Measurements from ENCODE around the gene VWF.

The VWF gene

DNA sequence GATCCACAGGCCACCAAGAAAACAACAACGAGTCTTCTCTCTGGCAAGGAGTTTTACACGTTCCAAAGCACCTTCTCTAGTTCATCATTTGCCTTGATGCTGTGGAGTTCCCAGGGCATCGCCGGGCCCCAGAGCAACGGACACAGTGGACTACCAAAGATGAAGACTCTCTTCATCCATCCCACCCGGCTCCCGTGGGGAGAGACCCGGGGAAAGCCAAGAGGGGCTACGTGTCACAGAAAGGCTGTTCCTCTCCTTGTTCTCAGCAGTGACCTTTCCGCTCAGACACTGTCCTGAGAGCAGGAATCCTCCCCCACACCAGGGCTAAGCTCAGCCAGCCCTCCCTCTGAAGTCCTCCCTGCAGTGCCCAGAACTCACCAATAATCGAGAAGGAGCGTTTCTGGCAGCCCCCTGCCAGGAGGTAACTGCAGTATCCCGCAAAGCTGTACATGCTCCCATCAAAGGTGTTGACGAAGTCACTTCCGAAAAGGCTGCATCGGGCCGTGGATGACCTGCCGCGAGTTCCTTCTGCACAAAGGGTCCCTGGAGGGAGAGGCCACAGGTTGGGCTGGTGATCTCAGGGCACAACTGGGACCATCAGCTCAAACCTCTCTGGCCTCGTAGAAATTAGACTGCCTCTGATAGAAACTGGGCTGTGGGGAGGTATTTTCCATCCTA, 3.5 kb downstream of the VWF start:
- Histone ChIP-seq H3K36me3 (ENCODE audit: control insufficient read depth, insufficient read depth, low read length) (no peaks in the 10 kb centered on the region), H3K9ac (ENCODE audit: low read length) (no peak overlapping the region), H3K4me1 (ENCODE audit: control insufficient read depth, insufficient read depth, low read length) (peaks cover 19% of the 10 kb centered on the region; the same call in 1 of the 2 replicates), H3K27ac (ENCODE audit: low read depth, low read length) (no peak overlapping the region), H3K4me3 (ENCODE audit: low read depth, low read length) (no peak overlapping the region), H3K9me3 (ENCODE audit: control insufficient read depth, insufficient read depth, low read depth, low read length) (no peaks in the 10 kb centered on the region), H3K27me3 (ENCODE audit: control insufficient read depth, insufficient read depth, low read length) (no peaks in the 10 kb centered on the region)

DNA sequence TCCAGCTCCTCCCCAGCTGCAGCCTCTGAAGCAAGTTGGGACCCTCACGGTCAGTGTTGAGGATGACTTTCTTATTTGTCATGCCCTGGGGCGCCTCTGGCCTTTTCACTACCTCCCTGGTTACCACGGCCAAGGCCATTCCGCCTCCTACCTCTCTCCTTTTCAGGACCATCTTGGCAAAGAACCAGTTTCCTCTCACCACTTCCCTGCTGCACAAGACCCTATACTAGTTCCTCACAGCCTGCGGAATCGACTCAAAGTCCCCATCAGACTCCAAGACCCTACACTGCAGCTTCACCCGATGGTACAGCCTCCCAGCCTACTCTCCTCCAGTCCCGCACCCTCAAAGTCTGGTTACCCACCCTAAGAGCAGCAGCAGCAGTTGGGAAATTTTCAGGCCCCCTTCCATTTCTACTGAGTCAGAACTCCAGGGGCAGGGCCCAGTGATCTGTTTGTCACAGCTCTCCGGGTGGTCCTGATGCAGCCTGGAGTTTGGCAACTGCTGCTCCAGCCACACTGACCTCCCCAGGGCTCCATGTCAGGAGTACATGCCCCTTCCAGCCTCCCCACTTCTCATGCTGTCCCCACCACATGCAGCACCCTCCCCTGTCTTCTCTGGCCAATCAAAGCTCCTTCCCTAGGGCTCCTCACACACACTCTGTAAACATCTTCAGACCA, 5.4 kb downstream of the VWF start:
- peaks cover 19% of the 10 kb centered on the region; the same call in 1 of the 2 replicates for H3K4me1 ChIP-seq (ENCODE audit: control insufficient read depth, insufficient read depth, low read length)
- no peak overlapping the region for H3K27ac ChIP-seq (ENCODE audit: low read depth, low read length)
- no peak overlapping the region for H3K4me3 ChIP-seq (ENCODE audit: low read depth, low read length)
- H3K27me3 ChIP-seq (ENCODE audit: control insufficient read depth, insufficient read depth, low read length) = no peaks in the 10 kb centered on the region
- no peaks in the 10 kb centered on the region for H3K9me3 ChIP-seq (ENCODE audit: control insufficient read depth, insufficient read depth, low read depth, low read length)
- H3K9ac ChIP-seq (ENCODE audit: low read length) = no peak overlapping the region
- H3K36me3 ChIP-seq (ENCODE audit: control insufficient read depth, insufficient read depth, low read length) = no peaks in the 10 kb centered on the region

DNA sequence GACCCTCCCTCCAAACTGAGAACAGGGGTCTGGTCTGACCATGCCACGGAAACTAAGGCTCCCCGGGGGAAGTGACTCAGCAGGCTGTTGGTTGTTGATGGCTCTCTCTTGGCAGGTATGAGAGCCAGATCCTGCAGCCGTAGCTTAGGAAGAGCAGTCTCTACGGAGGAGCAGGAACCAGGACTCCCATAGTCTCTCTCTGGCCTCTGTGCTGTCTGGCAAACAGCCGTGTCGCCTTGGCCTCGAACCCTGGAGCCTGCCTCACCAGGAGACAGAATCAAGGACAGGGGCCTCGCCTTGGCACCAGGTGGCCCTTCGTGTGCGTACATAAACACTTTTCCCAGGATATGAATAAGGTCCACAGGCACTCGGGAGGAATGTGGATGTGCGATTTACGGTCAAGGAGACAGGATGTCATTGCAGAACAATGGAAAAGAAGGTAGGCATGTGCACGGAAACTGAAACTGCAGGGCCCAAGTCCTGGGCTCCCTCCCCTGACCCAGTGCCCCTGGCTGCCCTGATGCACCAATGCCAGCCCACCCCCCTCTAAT, 7.9 kb downstream of the VWF start:
- Histone ChIP-seq H3K9me3 (ENCODE audit: control insufficient read depth, insufficient read depth, low read depth, low read length) (no peaks in the 10 kb centered on the region), H3K27ac (ENCODE audit: low read depth, low read length) (no peak overlapping the region), H3K4me3 (ENCODE audit: low read depth, low read length) (no peak overlapping the region), H3K9ac (ENCODE audit: low read length) (peak overlapping the region; percentile 12), H3K27me3 (ENCODE audit: control insufficient read depth, insufficient read depth, low read length) (no peaks in the 10 kb centered on the region), H3K4me1 (ENCODE audit: control insufficient read depth, insufficient read depth, low read length) (peaks cover 19% of the 10 kb centered on the region; the same call in 1 of the 2 replicates), H3K36me3 (ENCODE audit: control insufficient read depth, insufficient read depth, low read length) (no peaks in the 10 kb centered on the region)

DNA sequence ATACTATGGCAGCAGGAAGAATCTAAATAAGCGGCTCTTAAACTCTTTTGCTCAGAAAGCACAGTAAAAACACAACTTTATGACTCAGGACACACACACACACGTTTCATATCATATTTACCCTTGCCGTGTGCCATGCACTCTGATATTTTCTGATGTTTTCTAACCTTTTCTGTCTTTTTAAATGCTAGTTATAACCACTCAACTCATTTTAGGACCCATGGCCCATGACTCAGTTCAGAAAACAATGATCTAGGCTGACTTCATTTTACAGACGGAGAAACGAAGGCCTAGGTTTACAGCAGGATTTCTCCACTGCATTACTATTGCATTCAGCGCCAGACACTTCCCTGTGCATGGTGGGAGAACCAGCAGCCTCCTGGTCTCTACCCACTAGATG, 9.1 kb downstream of the VWF start:
- Histone ChIP-seq H3K36me3 (ENCODE audit: control insufficient read depth, insufficient read depth, low read length) (no peaks in the 10 kb centered on the region), H3K27ac (ENCODE audit: low read depth, low read length) (no peak overlapping the region), H3K4me1 (ENCODE audit: control insufficient read depth, insufficient read depth, low read length) (peaks cover 14% of the 10 kb centered on the region; the same call in 1 of the 2 replicates), H3K9me3 (ENCODE audit: control insufficient read depth, insufficient read depth, low read depth, low read length) (no peaks in the 10 kb centered on the region; the same call in 1 of the 2 replicates), H3K27me3 (ENCODE audit: control insufficient read depth, insufficient read depth, low read length) (no peaks in the 10 kb centered on the region), H3K4me3 (ENCODE audit: low read depth, low read length) (no peak overlapping the region), H3K9ac (ENCODE audit: low read length) (no peak overlapping the region)

DNA sequence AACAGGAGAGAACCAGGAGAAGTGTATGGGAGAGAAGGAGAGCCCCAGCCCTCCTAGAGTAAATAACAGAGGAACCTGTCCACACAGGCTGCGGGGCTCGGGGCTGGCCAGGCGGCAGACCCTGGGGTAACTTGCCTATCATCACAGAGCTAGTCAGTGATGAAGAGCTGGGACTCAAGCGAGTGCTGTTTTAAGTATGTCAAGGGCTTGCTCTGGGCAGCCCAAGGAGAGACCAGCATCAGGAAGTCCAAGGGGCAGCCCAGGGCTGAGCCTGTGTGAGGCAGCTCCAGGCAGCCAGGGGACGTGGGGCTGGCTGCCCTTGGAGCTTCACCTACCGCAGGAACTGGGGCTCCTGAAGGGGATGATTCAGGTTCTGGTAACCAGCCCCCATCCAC, 10.0 kb downstream of the VWF start:
- Histone ChIP-seq H3K4me3 (ENCODE audit: low read depth, low read length) (no peak overlapping the region), H3K27ac (ENCODE audit: low read depth, low read length) (no peak overlapping the region), H3K36me3 (ENCODE audit: control insufficient read depth, insufficient read depth, low read length) (no peaks in the 10 kb centered on the region), H3K9ac (ENCODE audit: low read length) (no peak overlapping the region), H3K4me1 (ENCODE audit: control insufficient read depth, insufficient read depth, low read length) (peaks cover 14% of the 10 kb centered on the region; the same call in 1 of the 2 replicates), H3K27me3 (ENCODE audit: control insufficient read depth, insufficient read depth, low read length) (no peaks in the 10 kb centered on the region), H3K9me3 (ENCODE audit: control insufficient read depth, insufficient read depth, low read depth, low read length) (no peaks in the 10 kb centered on the region; the same call in 1 of the 2 replicates)

DNA sequence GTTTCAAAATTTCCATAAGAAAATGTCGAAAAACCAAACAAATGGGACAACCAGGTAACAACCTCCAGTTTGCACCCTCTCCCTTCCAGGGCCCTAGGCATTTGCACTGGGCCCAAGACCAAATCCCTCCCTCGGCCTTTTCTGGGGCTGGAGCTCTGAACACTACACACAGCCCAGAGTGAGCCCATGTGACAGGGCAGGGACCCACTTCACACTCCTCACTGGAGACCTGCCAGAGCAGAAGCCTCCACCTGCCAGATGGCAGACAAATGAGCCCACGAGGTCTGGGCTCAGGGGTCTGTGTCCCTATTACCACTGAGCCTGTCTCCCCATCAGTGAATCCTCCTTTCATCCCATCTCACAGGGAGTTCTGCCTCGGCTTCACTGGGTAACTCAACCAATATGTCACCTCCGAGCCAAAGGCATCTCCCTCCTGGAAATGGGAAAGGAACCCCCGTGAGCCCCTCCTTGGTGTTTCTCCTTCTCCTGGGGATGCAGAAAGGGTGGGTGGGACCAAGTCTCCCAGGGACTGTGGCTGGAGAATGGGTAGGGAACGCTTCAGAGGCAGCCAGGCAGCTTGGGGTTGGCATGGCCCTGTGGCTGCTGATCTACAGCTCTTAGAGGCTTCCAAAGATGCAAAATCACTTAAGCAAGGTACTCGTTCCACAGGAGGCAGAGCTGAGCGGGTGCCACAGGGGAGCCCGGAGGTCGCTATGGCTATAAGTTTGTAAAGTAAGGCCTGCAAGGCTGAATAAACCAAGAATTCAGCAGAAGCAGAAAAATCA, 10.6 kb downstream of the VWF start:
- peaks cover 10% of the 10 kb centered on the region; the same call in 1 of the 2 replicates for H3K4me1 ChIP-seq (ENCODE audit: control insufficient read depth, insufficient read depth, low read length)
- no peaks in the 10 kb centered on the region for H3K27me3 ChIP-seq (ENCODE audit: control insufficient read depth, insufficient read depth, low read length)
- no peak overlapping the region for H3K9ac ChIP-seq (ENCODE audit: low read length)
- no peaks in the 10 kb centered on the region; the same call in 1 of the 2 replicates for H3K9me3 ChIP-seq (ENCODE audit: control insufficient read depth, insufficient read depth, low read depth, low read length)
- no peaks in the 10 kb centered on the region for H3K36me3 ChIP-seq (ENCODE audit: control insufficient read depth, insufficient read depth, low read length)
- H3K27ac ChIP-seq (ENCODE audit: low read depth, low read length) = no peak overlapping the region
- no peak overlapping the region for H3K4me3 ChIP-seq (ENCODE audit: low read depth, low read length)

DNA sequence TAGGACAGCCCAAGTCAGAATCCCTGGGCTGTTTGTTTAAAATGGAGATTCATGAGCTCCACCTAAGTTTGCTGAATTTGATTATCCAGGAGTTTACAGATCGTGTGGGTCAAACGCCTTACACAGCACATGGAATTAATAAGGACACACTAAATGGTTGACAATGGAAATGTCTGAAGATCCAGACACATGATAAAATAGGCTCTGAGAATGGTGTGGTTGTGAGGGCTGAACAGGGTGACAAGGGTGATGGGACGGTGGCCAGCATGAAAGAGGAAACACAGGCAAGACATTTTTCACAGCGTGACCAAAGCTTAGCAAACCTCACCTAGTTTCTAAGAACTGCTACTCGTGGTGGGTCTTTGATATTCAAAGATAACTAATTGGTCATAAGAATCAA, 12.5 kb downstream of the VWF start:
- Histone ChIP-seq H3K4me1 (ENCODE audit: control insufficient read depth, insufficient read depth, low read length) (peaks cover 8% of the 10 kb centered on the region; the same call in 1 of the 2 replicates), H3K27ac (ENCODE audit: low read depth, low read length) (no peak overlapping the region), H3K4me3 (ENCODE audit: low read depth, low read length) (no peak overlapping the region), H3K9ac (ENCODE audit: low read length) (no peak overlapping the region), H3K9me3 (ENCODE audit: control insufficient read depth, insufficient read depth, low read depth, low read length) (no peaks in the 10 kb centered on the region; the same call in 1 of the 2 replicates), H3K36me3 (ENCODE audit: control insufficient read depth, insufficient read depth, low read length) (no peaks in the 10 kb centered on the region), H3K27me3 (ENCODE audit: control insufficient read depth, insufficient read depth, low read length) (no peaks in the 10 kb centered on the region)

DNA sequence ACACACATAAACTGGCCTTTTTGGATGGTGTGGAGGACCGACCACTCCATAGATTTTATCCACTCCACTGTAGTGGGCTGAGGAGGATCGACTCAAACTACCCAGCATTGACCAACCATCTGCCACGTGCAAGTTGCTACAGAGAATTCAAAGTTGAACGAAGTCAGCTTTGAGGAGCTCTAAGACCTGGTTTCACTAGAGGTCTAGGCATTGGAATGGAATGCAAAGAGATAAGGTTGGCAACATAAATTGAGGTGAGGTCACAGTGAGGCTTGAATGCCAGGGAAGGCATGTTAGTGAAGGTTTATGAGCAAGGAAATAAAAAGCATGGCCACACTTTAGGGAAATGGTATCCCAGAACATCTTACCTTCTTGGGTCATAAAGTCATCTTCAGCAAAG, 14.5 kb downstream of the VWF start:
- H3K27me3 ChIP-seq (ENCODE audit: control insufficient read depth, insufficient read depth, low read length) = no peaks in the 10 kb centered on the region
- H3K27ac ChIP-seq (ENCODE audit: low read depth, low read length) = no peak overlapping the region
- H3K36me3 ChIP-seq (ENCODE audit: control insufficient read depth, insufficient read depth, low read length) = no peaks in the 10 kb centered on the region
- no peaks in the 10 kb centered on the region for H3K4me1 ChIP-seq (ENCODE audit: control insufficient read depth, insufficient read depth, low read length)
- H3K9ac ChIP-seq (ENCODE audit: low read length) = no peak overlapping the region
- H3K9me3 ChIP-seq (ENCODE audit: control insufficient read depth, insufficient read depth, low read depth, low read length) = no peaks in the 10 kb centered on the region; the same call in 1 of the 2 replicates
- H3K4me3 ChIP-seq (ENCODE audit: low read depth, low read length) = no peak overlapping the region

DNA sequence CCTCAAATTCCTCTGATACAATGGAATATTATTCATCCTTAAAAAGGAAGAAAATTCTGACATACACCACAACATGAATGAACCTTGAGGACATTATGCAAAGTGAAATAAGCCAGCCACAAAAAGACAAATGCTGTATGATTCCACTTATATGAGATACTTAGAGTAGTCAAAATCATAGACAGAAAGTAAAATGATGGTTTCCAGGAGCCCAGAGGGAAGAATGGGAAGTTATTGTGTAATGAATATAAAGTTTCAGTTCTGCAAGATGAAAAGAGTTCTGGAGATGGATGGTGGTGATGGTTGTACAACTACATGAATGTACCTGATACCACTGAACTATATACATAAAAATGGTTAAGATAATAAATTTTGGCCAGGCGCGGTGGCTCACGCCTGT, 18.3 kb downstream of the VWF start:
- H3K36me3 ChIP-seq (ENCODE audit: control insufficient read depth, insufficient read depth, low read length) = no peaks in the 10 kb centered on the region
- no peaks in the 10 kb centered on the region for H3K27me3 ChIP-seq (ENCODE audit: control insufficient read depth, insufficient read depth, low read length)
- no peak overlapping the region for H3K27ac ChIP-seq (ENCODE audit: low read depth, low read length)
- no peak overlapping the region for H3K4me3 ChIP-seq (ENCODE audit: low read depth, low read length)
- no peaks in the 10 kb centered on the region; the same call in 1 of the 2 replicates for H3K9me3 ChIP-seq (ENCODE audit: control insufficient read depth, insufficient read depth, low read depth, low read length)
- H3K4me1 ChIP-seq (ENCODE audit: control insufficient read depth, insufficient read depth, low read length) = no peaks in the 10 kb centered on the region
- H3K9ac ChIP-seq (ENCODE audit: low read length) = no peak overlapping the region

DNA sequence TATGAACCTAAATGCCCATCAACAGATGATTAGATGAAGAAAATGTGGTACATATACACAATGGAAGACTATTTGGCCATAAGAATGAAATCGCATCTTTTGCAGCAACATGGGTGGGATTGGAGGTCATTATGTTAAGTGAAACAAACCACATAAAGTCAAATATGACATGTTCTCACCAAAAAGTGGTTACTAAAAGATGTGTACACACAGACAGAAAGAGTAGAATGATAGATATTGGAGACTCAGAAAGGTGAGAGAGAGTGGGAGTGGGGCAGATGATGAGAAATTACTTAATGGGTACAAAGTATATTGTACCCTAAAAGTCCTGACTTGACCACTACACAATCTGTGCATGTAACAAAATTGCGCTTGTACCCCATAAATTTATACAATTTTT, 19.6 kb downstream of the VWF start:
- no peaks in the 10 kb centered on the region for H3K36me3 ChIP-seq (ENCODE audit: control insufficient read depth, insufficient read depth, low read length)
- no peak overlapping the region for H3K27ac ChIP-seq (ENCODE audit: low read depth, low read length)
- H3K27me3 ChIP-seq (ENCODE audit: control insufficient read depth, insufficient read depth, low read length) = no peaks in the 10 kb centered on the region
- H3K4me1 ChIP-seq (ENCODE audit: control insufficient read depth, insufficient read depth, low read length) = no peaks in the 10 kb centered on the region
- H3K9me3 ChIP-seq (ENCODE audit: control insufficient read depth, insufficient read depth, low read depth, low read length) = no peaks in the 10 kb centered on the region
- H3K4me3 ChIP-seq (ENCODE audit: low read depth, low read length) = no peak overlapping the region
- H3K9ac ChIP-seq (ENCODE audit: low read length) = no peak overlapping the region
